NCI-H187 (cell line): ENCODE measurements around the gene WBP4.
"Not testable (repeated sequence)": the region's sequence is repeated elsewhere in the genome, so short reads cannot be mapped to it uniquely, and the experiment has no call there.

Experiments used
- DNase-seq, 2 experiments: peaks; one replicate each; lab custom pipeline; 2025; lab: John Stamatoyannopoulos, UW

WBP4 gene

DNA sequence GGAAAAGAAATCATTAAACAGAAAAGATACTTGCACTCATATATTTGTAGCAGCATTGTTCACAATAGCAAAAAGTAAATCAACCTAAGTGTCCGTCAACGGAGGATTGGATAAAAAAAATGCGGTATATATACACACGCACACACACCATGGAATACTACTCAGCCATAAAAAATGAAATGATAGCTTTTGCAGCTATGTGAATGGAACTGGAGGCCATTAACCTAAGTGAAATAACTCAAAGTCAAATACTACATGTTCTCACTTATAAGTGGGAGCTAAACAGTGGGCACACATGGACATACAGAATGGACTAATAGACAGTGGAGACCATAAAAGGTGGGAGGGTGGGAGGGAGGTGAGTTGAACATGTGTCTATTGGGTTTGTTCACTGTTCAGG is 18.4 kb downstream of the WBP4 start:
- no peak for DNase-seq

DNA sequence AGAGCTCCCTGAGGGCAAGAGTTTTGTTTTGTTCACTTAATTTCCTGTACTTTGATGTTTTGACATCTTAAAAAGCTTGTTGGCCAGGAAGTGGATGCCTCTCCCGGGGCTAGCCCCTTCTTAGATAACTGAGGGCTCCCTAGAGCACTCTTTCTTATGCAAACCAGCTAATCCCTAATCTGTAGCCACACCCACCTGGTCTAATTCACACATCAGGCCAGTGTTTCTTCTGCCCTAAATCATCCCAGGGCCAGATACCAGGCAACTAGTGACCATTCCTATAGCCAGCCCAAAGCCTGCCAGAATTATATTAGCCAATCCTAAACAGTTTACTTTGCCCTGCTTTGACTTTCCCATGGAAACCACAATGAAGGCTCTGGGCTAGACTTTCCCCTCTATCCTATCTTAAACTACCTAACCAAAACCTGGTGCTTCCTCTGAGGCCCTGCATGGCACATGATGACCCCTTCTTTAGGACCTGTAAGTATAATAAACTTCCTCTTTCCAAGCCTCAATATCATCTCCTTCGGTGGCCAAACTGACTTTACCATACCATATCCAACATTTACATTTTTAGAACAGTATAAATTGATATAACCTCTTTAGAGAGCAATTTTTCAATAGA is 24.8 kb downstream of the WBP4 start:
- no peak for DNase-seq

DNA sequence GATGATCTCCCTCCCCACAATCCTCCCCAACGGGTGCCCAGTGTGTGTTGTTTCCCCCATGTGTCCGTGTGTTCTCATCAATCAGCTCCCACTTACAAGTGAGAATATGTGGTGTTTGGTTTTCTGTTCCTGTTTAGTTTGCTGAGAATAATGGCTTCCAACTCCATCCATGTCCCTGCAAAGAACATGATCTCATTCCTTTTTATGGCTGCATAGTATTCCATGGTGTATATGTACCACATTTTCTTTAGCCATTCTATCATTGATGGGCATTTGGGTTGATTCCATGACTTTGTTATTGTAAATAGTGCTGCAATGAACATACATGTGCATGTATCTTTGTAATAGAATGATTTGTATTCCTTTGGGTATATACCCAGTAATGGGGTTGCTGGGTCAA is 34.4 kb downstream of the WBP4 start:
- DNase-seq: not testable (repeated sequence)

DNA sequence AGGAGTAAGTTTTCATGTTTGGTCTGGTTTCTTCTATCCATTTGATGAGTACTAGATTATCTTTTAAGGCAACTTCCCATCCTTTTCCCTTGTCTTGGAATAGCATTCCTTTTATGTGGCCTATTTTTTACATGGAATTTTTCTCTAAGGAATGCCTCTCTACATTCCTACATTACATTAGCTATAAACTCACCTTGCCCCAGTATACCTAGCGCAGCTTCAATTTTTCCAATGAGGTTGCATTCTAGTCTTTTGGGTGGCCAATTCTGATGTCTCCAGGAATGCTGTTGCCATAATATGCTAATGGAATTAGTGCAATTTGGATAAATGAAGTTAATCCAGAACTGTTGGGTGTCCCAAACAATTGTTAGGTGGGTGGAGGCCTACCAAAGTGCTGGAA is 37.5 kb downstream of the WBP4 start:
- no peak for DNase-seq

DNA sequence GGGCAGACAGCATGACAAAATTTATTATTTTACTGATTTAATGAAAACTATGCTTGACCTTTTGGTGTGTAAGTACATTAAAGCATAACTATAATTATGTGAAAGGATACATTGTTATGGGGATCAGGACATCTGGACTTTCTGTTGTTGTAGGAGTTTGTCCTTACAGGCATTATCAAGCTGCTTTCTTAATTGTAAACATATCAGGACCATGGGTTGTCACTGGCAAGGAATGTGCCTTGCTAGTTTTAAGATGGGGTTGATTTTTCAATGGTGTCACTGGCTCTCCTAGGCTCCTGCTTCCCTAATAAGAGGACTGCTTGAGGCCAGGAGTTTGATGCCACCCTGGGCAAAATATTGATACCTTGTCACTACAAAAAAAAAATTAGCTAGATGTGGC is 38.7 kb downstream of the WBP4 start:
- no peak for DNase-seq

DNA sequence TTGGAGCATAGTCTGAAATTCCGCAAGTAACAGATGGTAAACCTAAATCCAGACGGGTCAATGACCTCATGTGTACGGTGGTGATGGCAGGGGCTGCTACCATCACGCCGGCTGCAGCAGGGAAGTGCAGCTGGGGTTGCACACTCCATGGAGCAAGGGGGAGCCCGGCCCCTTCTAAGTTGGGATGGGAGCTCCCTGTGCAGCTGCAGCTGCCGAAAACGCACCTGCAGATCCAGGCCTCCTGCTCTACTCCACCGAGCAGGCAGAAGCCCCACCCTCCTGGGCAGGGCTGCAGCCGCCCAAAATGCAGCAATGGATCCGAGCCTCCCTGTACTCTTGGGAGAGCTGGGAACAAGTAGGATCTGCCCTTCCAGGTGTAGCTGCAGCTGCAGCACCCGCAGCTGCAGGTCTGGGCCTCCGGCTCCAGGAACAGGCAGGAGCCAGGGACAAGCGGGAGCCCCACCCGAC is 45.8 kb downstream of the WBP4 start:
- DNase-seq: no peak

DNA sequence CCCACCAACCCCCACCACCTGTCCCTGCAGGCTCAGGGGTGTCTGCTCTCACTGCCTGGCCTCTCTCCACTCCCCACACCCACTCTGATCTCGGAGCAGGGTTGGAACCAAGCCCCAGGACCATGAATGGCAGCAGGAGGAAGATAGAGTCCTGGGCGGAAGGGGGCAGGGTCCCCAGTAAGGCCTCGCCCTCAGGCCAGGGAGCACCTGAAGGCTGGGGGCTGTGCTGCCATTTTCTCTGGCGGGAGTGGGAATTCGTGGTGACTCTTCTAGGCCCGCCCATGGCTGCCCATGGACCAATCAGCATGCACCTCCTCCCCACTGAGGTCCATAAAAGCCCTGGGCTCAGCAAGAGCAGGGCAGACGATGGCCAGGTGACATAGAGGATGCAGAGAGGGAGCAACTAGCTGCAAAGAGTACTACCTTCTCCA is 46.3 kb downstream of the WBP4 start:
- DNase-seq: no peak

DNA sequence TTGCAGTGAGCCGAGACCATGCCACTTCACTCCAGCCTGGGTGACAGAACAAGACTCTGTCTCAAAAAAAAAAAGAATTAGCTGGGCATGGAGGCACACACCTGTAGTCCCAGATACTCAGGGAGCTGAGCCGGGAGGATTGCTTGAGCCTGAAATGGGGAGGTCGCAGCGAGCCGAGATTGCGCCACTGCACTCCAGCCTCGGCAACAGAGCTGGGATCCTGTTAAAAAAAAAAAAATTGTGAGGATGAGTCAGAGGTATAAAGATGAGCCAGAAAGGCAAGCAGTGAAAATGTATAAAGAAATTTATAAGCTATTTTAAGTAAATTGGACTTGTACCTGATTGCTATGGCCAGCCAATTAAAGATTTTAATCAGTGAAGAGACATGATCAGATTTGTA is 50.1 kb downstream of the WBP4 start:
- no peak for DNase-seq

DNA sequence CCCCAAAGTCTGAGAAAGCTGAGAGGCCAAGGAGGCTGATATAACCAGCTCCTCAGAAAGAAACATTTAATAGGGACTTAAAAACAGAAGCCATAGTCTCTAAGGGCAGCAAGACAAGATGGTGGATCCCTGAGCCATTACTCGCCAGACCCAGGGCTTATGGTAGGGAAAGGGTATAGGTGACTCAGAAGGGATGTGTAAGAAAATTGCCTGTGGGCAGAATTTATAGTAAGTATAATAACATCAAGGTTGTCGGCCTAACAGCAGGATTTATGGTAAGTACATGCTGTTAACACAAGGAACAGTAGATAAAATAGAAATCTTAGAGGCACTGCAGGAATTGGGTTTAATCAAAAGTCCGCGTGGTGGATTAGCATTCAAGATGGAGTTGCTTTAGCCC is 56.6 kb downstream of the WBP4 start:
- no peak for DNase-seq

DNA sequence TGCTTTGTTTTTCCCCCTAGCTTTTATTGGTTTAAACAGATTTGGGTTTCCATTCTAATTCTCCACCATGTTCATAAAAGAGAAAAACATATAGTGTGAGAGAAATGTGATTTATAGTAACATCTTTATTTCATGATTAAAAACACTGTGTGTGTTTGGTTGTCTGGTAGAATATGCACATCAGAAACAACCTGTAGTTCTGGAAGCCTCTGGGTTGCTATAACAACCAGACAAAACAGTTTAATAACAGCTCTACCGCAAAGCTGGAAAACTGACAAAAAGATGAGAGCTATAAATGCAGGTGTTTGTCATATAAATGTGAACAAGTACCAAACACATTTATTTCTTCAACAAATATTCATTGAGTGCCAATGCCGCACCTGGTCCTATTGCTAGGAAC is 61.5 kb downstream of the WBP4 start:
- DNase-seq: no peak

DNA sequence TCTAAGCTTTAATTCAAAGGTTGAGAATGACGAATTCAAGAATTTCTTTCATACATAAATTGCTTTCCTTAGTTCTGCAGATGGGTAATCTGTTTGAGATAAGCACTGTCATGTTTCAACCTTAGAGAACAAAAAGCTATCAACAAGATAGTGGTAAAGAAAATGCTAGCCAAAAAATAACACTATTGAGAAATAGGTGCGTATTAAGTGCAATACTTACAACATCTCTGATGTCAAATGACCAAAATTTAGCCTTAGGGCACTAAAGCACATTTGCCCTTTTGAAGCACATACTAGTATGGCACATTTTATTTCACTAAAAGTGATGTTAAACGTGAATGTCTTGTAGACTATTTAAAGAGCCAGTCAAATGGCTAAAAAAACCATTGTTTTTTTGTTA is 66.4 kb downstream of the WBP4 start:
- DNase-seq: no peak

DNA sequence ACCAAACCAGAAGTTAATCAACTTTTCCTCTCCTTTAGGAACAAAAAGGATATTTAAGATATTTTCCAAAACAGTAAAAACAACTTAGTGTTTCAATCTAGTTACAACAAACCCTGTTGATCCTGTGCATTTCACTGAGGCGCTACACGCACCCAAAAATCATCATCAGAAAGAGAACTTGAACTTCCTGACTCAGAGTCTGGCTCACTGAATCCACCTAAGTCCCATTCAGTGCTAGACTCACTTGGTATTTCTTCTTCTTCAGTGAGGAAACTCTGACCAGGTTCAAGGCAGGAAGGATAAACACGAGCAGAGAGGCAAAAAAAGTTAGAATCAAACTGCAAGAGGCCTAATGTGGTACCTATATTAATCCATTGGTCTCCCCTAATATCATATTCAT is 69.0 kb downstream of the WBP4 start:
- no peak for DNase-seq

DNA sequence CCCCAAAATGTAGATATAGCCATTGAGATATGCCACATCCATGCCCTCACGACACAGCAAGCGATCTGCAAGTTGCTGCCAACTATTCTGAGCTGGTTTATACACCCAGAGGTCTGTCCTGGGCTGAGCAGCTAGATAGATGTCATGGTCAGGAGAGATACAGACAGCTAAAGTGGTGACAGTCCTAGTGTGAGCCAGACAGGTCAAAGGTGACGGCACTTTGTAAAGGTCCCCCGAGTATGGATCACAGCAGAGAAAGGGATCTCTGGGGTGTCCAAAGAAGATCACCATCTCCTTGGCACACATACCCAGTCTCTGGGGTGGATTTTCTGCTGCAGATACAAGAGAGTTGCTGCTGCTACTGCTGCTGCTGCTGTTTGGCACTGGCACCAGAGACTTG is 69.9 kb downstream of the WBP4 start:
- DNase-seq: not testable (repeated sequence)

DNA sequence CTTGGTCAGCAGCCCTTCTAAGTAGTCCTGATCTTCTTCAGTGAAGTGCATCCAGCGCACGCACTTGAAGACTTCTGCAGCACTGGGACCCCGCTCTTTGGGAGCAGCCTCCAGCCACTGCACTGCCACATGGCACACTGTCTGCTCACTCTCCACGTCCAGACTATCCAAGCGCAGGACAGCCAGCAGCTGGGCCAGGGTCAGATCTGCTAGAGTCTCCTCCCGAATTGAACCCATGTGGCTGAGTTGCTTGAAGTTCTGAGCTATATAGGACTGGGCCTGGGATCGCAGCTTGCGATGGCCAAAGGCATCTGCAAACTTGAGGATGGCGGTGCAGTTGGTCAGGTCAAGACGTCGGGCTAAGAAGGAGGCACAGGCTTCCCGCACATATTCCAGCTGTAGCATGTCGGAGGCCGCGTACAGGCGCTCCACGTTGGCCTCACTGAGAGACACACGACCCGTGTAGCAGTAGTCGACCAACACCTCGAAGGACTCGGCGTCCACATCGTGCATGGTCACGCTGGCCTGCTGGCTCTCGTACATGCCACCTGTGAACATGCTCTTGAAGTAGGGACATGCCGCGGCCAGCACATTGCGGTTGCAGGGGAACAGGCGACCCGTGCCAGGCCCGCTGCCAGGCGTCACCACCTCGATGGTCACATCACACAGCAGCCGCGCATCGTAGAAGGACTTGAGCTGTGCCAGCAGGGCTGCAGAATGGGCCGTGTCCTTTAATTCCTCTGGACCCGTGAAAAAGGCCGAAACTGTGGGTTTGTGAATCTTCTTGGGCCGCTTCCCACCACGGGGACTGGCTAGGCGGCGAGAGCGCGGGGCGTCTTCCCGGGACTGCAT is 70.6 kb downstream of the WBP4 start:
- not testable (repeated sequence) for DNase-seq

DNA sequence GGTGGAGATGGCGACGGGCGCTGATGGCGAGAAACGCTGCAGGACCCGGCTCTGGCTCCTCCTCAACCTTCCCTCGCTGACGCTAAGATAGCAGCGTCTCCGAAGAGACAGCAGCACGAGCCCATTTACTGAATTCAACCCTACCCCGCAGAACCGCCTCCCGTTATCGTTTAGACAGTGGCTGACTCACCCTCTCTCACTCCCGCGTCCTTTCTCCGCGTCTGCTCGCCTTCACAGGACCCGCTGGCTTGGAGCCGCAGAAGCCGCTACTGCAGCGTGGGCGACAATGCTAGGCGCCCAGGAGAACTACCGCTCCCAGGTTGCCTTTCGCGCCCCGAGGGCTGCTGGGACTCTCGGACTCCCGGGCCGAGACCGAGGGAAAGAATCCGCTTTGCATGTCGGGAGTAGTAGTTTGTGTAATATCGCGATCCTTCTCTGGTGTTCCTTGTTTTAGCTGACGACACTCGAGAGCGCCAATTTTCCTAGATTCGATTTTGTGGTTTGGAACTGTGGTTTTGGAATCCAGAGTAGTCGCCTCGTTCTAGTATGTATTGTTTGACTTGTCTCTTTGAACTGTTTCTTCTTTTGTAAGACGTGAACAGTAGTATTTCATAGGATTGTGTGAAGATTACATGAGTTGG is 71.3 kb downstream of the WBP4 start, which contains the start of gene KBTBD6:
Gene KBTBD6, minus strand, starts transcription at position 291 of the 641 bp plus-strand sequence. CDS start 291 bp downstream, outside the sequence.
- peak; percentile 83 to 87 for DNase-seq
